HG02852 (cell line): ENCODE results near the gene NUP85.
"Not testable (repeated sequence)": the region's sequence is repeated elsewhere in the genome, so short reads cannot be mapped to it uniquely, and the experiment has no call there.

ENCODE experiments used
- ATAC-seq: cut with Tn5 transposase; IDR thresholded peaks from one replicate; pipeline ENCODE4 v1.9.1; 2021; ENCODE audit warnings: mild to moderate bottlenecking, moderate library complexity; ENCODE audit not compliant: unreplicated experiment

NUP85 gene

DNA sequence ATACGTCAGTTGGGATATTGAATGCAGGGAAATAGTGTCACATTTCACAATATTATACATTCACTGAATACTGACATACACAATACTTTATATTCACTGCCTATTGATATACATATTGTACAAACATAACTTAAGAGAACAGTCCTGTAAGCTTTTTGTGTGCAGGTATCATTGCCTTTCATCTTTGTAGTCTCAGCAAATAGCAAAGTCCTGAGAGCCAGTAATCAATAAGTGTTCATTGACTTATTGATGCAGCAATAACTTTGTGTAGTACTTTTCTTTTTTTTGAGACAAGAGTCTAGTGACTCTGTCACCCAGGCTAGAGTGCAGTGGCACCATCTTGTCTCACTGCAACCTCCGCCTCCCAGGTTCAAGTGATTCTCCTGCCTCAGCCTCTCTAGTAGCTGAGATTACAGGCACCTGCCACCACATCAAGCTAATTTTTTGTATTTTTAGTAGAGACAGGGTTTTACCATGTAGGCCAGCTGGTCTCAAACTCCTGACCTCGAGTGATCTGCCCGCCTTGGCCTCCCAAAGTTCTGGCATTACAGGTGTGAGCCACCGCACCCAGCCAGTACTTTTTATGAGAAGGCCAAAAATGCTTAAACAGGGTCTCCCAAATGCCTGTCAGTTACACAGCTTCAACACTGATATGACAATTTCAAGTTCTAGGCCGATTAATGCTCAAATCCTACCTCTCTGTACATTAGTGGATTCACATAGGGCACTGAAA lies 5.4 kb upstream of the NUP85 start:
- no peak for ATAC-seq

GRCh38 chr17:75205793-75206163 lies 299 bp downstream of the NUP85 start:
- ATAC-seq: no peak

DNA sequence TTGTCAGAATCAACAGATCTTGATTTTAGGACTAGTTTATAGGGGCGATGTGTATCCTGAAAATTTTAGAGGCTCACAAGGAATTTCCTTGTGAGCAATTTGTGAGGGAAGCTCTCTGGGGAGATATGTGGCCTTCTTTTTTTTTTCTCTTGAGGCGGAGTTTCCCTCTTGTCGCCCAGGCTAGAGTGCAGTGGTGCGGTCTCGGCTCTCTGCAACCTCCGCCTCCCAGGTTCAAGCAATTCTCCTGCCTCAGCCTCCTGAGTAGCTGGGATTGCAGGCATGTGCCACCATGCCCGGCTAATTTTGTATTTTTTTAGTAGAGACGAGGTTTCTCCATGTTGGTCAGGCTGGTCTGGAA lies 1.6 kb downstream of the NUP85 start:
- ATAC-seq: not testable (repeated sequence)

GRCh38 chr17:75207760-75208159 lies 2.3 kb downstream of the NUP85 start:
- ATAC-seq: no peak

DNA sequence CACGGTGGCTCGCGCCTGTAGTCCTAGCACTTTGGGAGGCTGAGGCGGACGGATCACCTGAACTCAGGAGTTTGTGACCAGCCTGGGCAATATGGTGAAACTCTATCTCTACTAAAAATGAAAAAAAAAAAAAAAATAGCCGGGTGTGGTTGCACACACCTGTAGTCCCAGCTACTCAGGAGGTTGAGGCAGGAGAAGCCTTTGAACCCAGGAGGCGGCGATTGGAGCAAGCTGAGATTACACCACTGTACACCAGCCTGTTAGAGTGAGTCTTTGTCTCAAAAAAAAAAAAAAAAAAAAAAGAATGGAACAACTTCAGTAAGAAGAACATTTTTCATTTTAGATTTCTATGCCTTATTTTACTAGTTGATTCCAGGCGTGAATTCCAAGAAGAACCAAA lies 2.7 kb downstream of the NUP85 start:
- ATAC-seq: no peak

DNA sequence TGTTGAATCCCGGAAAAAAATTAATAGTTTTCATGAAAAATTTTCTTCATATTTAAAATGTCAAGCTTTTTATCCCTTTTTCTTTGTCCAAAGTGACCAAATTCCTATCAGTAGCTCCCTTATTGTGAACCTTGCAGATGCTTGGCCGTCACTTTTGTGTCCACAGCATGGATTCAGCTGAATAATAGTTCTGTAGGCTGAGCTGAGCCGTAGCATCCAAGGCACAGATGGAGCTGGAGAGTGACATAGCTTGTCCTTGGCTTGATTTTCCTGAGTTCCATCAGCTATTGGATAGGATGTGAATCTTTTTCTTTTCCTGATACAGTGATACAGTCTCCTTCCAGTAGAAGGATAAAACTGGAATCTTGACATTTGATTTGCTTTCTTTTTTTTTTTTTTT lies 3.6 kb downstream of the NUP85 start:
- ATAC-seq: no peak

DNA sequence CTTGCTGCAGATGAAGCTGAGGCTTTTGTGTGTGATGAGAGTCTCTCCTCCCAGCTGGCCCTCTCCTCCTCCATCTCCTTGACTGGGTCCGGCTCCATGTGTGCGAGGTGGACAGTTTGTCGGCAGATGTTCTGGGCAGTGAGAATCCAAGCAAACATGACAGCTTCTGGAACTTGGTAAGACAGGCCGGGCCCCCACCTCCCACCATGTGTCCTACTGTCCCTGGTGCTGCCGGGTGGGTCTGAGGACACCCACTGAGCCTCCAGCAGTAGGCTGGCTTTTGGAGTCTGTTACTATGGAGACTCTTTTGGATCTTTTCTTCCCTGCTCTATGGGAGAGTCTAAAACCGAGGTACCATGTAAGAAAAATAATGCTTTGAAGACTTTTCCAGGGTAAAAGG lies 12.7 kb downstream of the NUP85 start:
- no peak for ATAC-seq

DNA sequence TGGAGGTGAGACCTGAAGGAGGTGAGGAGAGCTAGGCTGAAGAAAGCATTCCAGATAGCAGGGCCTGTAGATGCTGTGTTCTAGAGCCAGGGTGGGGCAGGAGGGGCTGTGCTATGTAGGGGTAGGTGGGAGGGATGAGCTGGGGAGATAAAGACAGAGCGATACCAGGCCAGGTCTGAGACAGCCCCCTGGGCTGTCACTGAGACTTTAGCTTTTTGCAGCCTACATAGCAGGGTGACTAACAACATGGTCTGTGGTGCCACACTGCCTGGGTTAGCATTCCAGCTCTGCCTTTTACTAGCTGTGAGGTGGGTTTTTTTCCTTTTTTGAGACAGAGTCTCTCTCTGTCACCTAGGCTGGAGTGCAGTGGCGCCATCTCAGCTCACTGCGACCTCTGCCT lies 14.3 kb downstream of the NUP85 start:
- ATAC-seq: no peak

DNA sequence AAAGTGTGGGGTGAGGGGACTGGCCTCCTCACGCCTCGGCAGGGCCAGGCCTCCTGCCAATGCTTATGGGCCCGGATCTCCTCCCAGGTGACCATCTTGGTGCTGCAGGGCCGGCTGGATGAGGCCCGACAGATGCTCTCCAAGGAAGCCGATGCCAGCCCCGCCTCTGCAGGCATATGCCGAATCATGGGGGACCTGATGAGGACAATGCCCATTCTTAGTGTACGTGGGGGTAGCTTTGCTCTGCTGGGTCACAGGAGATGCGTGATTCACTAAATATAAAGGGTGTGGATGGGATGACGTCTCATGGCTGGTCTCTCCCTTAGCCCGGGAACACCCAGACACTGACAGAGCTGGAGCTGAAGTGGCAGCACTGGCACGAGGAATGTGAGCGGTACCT lies 19.5 kb downstream of the NUP85 start:
- no peak for ATAC-seq

- ATAC-seq: no peak
These were observed 22.2 kb downstream of the NUP85 start for GRCh38 chr17:75227729-75228128.

DNA sequence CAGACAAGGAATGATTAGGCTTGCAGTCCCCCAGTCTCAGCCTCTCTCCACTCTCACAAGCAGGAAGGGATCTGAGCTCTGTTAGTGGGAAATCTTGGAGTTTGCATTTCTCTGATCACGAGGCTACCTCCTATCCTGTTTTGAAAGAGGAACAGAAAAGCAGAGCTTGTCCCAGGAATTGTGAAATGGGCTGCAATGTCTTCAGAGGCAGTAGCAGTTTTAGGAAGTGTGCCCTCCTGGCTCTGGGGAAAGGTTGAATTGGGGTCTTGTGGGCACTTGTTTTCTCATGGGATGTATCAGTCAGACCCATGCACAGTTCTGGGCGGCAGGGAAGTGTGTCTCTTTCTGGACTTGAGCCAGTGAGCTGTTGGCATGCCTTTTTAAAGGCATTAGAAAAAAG lies 22.8 kb downstream of the NUP85 start:
- ATAC-seq: no peak

GRCh38 chr17:75228847-75229246 lies 23.4 kb downstream of the NUP85 start:
- ATAC-seq: no peak

DNA sequence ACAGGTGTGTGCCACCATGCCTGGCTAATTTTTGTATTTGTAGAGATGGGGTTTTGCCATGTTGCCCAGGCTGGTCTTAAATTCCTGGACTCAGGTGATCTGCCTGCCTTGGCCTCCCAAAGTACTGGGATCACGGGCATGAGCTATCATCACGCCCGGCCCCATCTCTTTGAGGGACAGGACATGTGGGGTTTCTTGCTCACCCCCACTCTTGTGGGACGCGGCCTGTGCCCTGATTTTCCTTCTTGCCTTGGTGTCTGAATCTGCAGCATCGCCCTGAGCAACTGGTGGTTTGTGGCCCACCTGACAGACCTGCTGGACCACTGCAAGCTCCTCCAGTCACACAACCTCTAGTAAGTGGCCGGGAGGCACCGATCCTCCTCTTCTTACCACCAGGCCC lies 25.6 kb downstream of the NUP85 start:
- no peak for ATAC-seq

- no peak for ATAC-seq
These were observed 26.4 kb downstream of the NUP85 start for GRCh38 chr17:75231741-75232464.

DNA sequence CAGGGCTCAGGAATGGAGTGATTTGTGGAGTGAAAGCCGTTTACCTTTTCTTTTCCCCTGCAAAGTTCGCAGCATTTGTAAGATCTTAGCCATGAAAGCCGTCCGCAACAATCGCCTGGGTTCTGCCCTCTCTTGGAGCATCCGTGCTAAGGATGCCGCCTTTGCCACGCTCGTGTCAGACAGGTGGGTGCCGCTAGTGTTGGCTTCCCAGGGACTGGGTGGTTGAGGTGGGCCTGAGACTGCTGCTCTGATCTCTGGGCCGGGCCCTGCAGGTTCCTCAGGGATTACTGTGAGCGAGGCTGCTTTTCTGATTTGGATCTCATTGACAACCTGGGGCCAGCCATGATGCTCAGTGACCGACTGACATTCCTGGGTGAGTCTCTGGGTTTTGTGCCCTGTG lies 27.3 kb downstream of the NUP85 start:
- ATAC-seq: no peak

- ATAC-seq: no peak
These were observed 31.9 kb downstream of the NUP85 start for GRCh38 chr17:75237100-75238014.

GRCh38 chr17:75238020-75238580 lies 32.6 kb downstream of the NUP85 start:
- ATAC-seq: no peak

- no peak for ATAC-seq
These were observed 33.3 kb downstream of the NUP85 start for GRCh38 chr17:75238684-75239191.

- no peak for ATAC-seq
These were observed 33.7 kb downstream of the NUP85 start for GRCh38 chr17:75239214-75239613.

GRCh38 chr17:75239778-75240393 lies 34.4 kb downstream of the NUP85 start:
- no peak for ATAC-seq
